ENCODE measurements around the gene STAU1. TPM values are rescaled to one million over a fixed set of nuclear protein-coding genes. Genes with fewer than 3 reads are reported as not detected.

Gene STAU1
- total RNA-seq, 1 donor from 2014 or later = 59.3 TPM

DNA sequence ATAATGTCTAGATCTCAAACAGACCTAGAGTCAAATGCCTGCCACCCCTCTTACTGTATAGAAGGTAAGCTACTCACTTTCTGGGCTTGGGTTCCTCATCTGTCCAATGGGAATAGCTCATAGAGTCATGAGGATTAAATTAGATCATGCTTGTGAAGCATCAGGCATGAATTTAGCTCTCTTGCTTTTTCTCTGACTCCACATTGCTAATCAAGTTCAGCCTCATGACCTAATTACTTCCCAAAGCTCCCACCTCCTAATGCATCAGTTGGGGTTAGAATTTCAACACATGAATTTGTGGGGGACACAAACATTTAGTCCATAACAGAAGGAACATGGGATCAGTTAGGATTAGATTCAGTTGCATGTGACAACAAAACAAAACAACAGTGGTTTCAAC is 26.4 kb upstream of the STAU1 start:
- no peaks in the 10 kb centered on the region for H3K36me3 ChIP-seq
- no peak for DNase-seq (ENCODE audit: low spot score in 2 of 2)
- intact Hi-C loops (cut with DNase I) = no loop called here
- H3K9me3 ChIP-seq = peaks cover 6 to 8% of the 10 kb centered on the region in 2 donors
- no peaks in the 10 kb centered on the region for H3K27me3 ChIP-seq
- H3K4me1 ChIP-seq = peaks cover 0 to 2% of the 10 kb centered on the region in 2 donors
- TF ChIP-seq, protein P1, sequence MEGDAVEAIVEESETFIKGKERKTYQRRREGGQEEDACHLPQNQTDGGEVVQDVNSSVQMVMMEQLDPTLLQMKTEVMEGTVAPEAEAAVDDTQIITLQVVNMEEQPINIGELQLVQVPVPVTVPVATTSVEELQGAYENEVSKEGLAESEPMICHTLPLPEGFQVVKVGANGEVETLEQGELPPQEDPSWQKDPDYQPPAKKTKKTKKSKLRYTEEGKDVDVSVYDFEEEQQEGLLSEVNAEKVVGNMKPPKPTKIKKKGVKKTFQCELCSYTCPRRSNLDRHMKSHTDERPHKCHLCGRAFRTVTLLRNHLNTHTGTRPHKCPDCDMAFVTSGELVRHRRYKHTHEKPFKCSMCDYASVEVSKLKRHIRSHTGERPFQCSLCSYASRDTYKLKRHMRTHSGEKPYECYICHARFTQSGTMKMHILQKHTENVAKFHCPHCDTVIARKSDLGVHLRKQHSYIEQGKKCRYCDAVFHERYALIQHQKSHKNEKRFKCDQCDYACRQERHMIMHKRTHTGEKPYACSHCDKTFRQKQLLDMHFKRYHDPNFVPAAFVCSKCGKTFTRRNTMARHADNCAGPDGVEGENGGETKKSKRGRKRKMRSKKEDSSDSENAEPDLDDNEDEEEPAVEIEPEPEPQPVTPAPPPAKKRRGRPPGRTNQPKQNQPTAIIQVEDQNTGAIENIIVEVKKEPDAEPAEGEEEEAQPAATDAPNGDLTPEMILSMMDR (IDR thresholded peaks at IDR 0.05) = no peak
- no peak overlapping the region for H3K27ac ChIP-seq
- H3K4me3 ChIP-seq = no peak overlapping the region

DNA sequence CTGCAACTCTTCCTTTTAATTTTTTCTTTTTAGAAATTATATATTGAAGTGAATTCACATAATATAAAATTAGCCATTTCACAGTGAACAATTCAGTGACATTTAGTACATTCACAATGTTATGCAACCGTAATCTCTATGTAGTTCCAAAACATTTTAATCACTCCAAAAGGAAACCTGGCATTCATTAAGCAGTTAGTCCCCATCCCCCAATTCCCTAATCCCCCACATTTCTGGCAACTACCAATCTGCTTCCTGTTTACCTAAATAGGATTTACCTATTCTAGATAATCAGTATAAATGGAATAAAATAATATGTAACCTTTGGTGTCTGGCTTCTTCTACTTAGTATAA is 22.6 kb upstream of the STAU1 start:
- intact Hi-C loops (cut with DNase I) = no loop called here
- TF ChIP-seq, protein P1 (IDR thresholded peaks at IDR 0.05) = no peak
- H3K27ac ChIP-seq = no peak overlapping the region
- H3K27me3 ChIP-seq = no peaks in the 10 kb centered on the region
- DNase-seq (ENCODE audit: low spot score in 2 of 2) = no peak
- peaks cover 6 to 9% of the 10 kb centered on the region in 2 donors for H3K9me3 ChIP-seq
- no peaks in the 10 kb centered on the region for H3K36me3 ChIP-seq
- H3K4me1 ChIP-seq = no peaks in the 10 kb centered on the region
- no peak overlapping the region for H3K4me3 ChIP-seq

GRCh38 chr20:49210101-49210756 is 22.1 kb upstream of the STAU1 start:
- no peak overlapping the region for H3K4me3 ChIP-seq
- H3K36me3 ChIP-seq = no peaks in the 10 kb centered on the region
- H3K4me1 ChIP-seq = no peaks in the 10 kb centered on the region
- TF ChIP-seq, protein P1 (IDR thresholded peaks at IDR 0.05) = no peak
- intact Hi-C loops (cut with DNase I) = no loop called here
- DNase-seq (ENCODE audit: low spot score in 2 of 2) = no peak
- peaks cover 6 to 9% of the 10 kb centered on the region in 2 donors for H3K9me3 ChIP-seq
- no peaks in the 10 kb centered on the region for H3K27me3 ChIP-seq
- no peak overlapping the region for H3K27ac ChIP-seq

DNA sequence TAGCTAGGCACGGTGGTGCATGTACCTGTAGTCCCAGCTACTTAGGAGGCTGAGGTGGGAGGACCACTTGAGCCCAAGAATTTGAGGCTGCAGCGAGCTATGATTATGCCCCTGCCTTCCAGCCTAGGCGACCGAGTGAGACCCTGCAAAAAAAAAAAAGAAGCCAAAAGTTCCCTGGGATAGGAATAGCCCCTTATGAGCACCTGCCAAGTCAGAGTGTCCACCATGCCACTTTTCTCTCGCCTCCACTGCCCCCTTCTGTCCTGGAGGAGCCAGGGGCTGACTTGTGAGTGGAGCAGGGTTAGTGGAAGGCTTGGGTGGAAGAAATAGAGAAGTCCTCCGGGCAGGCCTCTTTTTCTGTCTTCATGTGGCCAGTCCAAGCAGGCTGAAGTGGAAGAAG is 18.9 kb upstream of the STAU1 start:
- Histone ChIP-seq H3K4me3 (no peak overlapping the region), H3K27ac (no peak overlapping the region), H3K36me3 (no peaks in the 10 kb centered on the region), H3K9me3 (peaks cover 6 to 9% of the 10 kb centered on the region in 2 donors), H3K4me1 (no peaks in the 10 kb centered on the region), H3K27me3 (no peaks in the 10 kb centered on the region)
- no peak for DNase-seq (ENCODE audit: low spot score in 2 of 2)
- intact Hi-C loops (cut with DNase I) = no loop called here
- TF ChIP-seq, protein P1 (IDR thresholded peaks at IDR 0.05) = no peak

GRCh38 chr20:49203746-49204145 is 15.6 kb upstream of the STAU1 start:
- Histone ChIP-seq H3K27ac (no peak overlapping the region), H3K9me3 (no peaks in the 10 kb centered on the region), H3K27me3 (no peaks in the 10 kb centered on the region), H3K36me3 (no peaks in the 10 kb centered on the region), H3K4me3 (no peak overlapping the region), H3K4me1 (no peaks in the 10 kb centered on the region)
- TF ChIP-seq, protein P1 (IDR thresholded peaks at IDR 0.05) = no peak
- intact Hi-C loops (cut with DNase I) = no loop called here
- DNase-seq (ENCODE audit: low spot score in 2 of 2) = peak in 1 of 2 donors; percentile 30

DNA sequence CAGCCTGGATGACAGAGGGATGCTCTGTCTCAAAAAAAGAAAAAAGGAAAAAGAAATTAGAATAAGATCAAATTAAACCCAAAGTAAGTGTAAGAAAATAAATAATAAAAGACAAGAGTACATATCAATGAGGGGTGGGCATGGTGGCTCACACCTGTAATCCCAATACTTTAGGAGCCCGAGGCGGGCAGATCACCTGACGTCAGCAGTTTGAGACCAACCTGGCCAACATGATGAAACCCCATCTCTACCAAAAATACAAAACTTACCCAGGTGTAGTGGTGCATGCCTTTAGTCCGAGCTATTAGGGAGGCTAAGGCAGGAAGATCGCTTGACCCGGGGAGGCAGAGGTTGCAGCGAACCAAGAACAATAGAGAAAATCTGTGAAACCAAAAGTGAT is 14.9 kb upstream of the STAU1 start:
- intact Hi-C loops (cut with DNase I) = no loop called here
- no peaks in the 10 kb centered on the region for H3K27me3 ChIP-seq
- H3K27ac ChIP-seq = no peak overlapping the region
- H3K9me3 ChIP-seq = no peaks in the 10 kb centered on the region
- H3K36me3 ChIP-seq = no peaks in the 10 kb centered on the region
- DNase-seq (ENCODE audit: low spot score in 2 of 2) = peak in 1 of 2 donors; percentile 4
- H3K4me1 ChIP-seq = no peaks in the 10 kb centered on the region
- TF ChIP-seq, protein P1 (IDR thresholded peaks at IDR 0.05) = no peak
- no peak overlapping the region for H3K4me3 ChIP-seq

Measured in ascending aorta (tissue), 2 donors.